Kidney (tissue), 14 donors: ENCODE results near the gene VPS26C. TPM values are rescaled to one million over a fixed set of nuclear protein-coding genes. Genes with fewer than 3 reads are reported as not detected.

Experiments
- DNase-seq, 5 donors: peaks; one replicate each; pipeline ENCODE4 v3.0.0-alpha.2; 2013 to 2020
- FAIRE-seq: peaks from 2 replicates; lab custom pipeline; 2012; peaks lifted over from hg19 to GRCh38; lab: Jason Lieb, UNC
- H3K27ac ChIP-seq, 2 donors: one replicate each; pipeline ENCODE4 v1.7.0; 2013; ENCODE audit warnings: low read depth in 2 of 2, low read length in 2 of 2, inconsistent platforms in 1 of 2
- H3K27me3 ChIP-seq: one replicate; pipeline ENCODE4 v1.7.1; 2013; ENCODE audit warnings: low read length, inconsistent platforms; ENCODE audit not compliant: control insufficient read depth, insufficient read depth
- H3K36me3 ChIP-seq, 3 donors: one replicate each; pipeline versions ENCODE4 v1.7.0 to v1.7.1; 2013; ENCODE audit warnings: low read length in 3 of 3, control low read depth in 1 of 3, inconsistent platforms in 1 of 3; ENCODE audit not compliant: insufficient read depth in 3 of 3, control insufficient read depth in 2 of 3
- H3K4me1 ChIP-seq, 3 donors: one replicate each; pipeline versions ENCODE4 v1.7.0 to v1.7.1; 2013; ENCODE audit warnings: low read length in 3 of 3, inconsistent platforms in 1 of 3, low read depth in 1 of 3; ENCODE audit not compliant: control insufficient read depth in 2 of 3, insufficient read depth in 2 of 3
- H3K4me3 ChIP-seq, 3 donors: one replicate each; pipeline versions ENCODE4 v1.7.0 to v1.8.1; 2013; ENCODE audit warnings: low read length in 3 of 3, control low read depth in 1 of 3, inconsistent platforms in 1 of 3
- H3K9ac ChIP-seq, 3 donors: one replicate each; pipeline versions ENCODE4 v1.7.0 to v1.7.1; 2013; ENCODE audit warnings: low read length in 3 of 3, control low read depth in 1 of 3, inconsistent platforms in 1 of 3
- H3K9me3 ChIP-seq, 3 donors: one replicate each; pipeline versions ENCODE4 v1.7.0 to v1.7.1; 2013; ENCODE audit warnings: low read length in 3 of 3, control low read depth in 1 of 3, inconsistent platforms in 1 of 3; ENCODE audit not compliant: control insufficient read depth in 2 of 3, insufficient read depth in 1 of 3
- intact Hi-C: fragments of 100-400 bp; cut with DNase I; formaldehyde crosslinking; loops from one replicate; pipeline ENCODE4 v1.11.1; 2022
- polyA plus RNA-seq: library from polyadenylated mRNA; stranded (reverse); fragments of 350-450 nt; fragmentation: Illumina TruSeq; extraction: RNeasy Lipid Tissue Mini Kit (QIAGEN cat#74804); gene quantifications from one replicate; pipeline ENCODE4 v1.2.3, GENCODE V29; 2014; ENCODE audit warnings: low read depth, low replicate concordance; ENCODE audit not compliant: insufficient read depth
- total RNA-seq: library from RNA; stranded (reverse); fragmentation: NEBNext Ultra II Directional; extraction: Animal tissue kit (Norgen Biotek cat#: 25700); gene quantifications from one replicate; pipeline ENCODE4 v1.2.1, GENCODE V29; 2021
- TF ChIP-seq, protein P1 (sequence below): IDR thresholded peaks from 3 replicates; pipeline ENCODE4 v1.5.1; 2012; ENCODE audit warnings: mild to moderate bottlenecking, moderate library complexity, borderline replicate concordance; ENCODE audit not compliant: insufficient read depth; ENCODE audit errors: extremely low read depth
- donor health status: control.
- donor health status: control.
- donor health status: control.
- donor health status: control.
- donor health status: control.
- donor health status: DM: yes; HTN: yes; CAD: no.
- donor health status: Normal renal cell carcinoma (clear cell type).

The VPS26C gene
- total and polyA plus RNA-seq, 2 donors from 2014 or later, result 30.0 to 51.8 TPM

DNA sequence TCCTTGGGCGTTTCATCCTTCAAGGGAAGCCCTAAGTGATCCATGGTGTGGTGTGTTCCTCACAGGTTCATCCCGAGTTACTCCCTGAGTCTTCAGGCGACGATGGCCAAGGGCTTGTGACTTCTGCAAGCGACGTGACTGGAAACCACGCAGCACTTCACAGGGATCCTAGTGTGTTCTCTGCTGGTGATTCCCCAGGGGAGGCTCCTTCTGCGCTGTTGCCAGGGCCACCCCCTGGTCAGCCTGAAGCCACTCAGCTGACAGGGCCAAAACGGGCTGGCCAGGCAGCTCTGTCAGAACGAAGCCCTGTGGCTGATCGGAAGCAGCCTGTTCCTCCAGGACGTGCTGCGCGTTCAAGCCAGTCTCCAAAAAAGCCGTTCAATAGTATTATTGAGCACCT is 71.5 kb downstream of the VPS26C start:
- Histone ChIP-seq H3K9me3 (no peaks in the 10 kb centered on the region), H3K27ac (no peak overlapping the region), H3K4me3 (no peak overlapping the region), H3K36me3 (peaks cover 5 to 29% (median 13%) of the 10 kb centered on the region in 3 donors), H3K9ac (no peak overlapping the region), H3K27me3 (no peaks in the 10 kb centered on the region), H3K4me1 (no peaks in the 10 kb centered on the region)
- intact Hi-C loops, result no loop called here
- no peak for DNase-seq
- FAIRE-seq, result no peak
- TF ChIP-seq, protein P1, sequence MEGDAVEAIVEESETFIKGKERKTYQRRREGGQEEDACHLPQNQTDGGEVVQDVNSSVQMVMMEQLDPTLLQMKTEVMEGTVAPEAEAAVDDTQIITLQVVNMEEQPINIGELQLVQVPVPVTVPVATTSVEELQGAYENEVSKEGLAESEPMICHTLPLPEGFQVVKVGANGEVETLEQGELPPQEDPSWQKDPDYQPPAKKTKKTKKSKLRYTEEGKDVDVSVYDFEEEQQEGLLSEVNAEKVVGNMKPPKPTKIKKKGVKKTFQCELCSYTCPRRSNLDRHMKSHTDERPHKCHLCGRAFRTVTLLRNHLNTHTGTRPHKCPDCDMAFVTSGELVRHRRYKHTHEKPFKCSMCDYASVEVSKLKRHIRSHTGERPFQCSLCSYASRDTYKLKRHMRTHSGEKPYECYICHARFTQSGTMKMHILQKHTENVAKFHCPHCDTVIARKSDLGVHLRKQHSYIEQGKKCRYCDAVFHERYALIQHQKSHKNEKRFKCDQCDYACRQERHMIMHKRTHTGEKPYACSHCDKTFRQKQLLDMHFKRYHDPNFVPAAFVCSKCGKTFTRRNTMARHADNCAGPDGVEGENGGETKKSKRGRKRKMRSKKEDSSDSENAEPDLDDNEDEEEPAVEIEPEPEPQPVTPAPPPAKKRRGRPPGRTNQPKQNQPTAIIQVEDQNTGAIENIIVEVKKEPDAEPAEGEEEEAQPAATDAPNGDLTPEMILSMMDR, result no peak

DNA sequence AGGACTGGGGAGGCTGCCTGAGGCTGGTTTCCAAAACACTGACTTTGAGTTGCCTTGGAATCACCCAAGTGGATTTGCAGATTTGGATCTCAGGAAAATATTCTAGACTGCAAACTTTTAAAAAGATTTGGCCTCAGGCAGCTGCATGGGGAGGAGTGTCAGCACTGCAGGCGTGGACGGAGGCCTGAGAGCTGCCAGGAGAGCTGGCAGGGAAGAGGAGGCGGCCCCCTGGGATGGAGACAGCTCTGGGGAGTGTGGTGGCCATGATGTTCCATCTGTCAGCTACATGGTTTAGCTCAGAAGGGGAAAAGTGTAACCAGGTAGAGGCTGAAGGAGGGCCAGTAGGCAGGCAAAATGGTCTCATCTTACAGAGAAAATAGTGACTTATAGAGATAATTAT is 72.1 kb downstream of the VPS26C start:
- no peak overlapping the region for H3K27ac ChIP-seq
- H3K4me3 ChIP-seq, result no peak overlapping the region
- no peak overlapping the region for H3K9ac ChIP-seq
- TF ChIP-seq, protein P1, result no peak
- H3K9me3 ChIP-seq, result no peaks in the 10 kb centered on the region
- no peaks in the 10 kb centered on the region for H3K4me1 ChIP-seq
- H3K27me3 ChIP-seq, result no peaks in the 10 kb centered on the region
- intact Hi-C loops, result no loop called here
- peaks cover 8 to 24% (median 10%) of the 10 kb centered on the region in 3 donors for H3K36me3 ChIP-seq
- no peak for DNase-seq
- no peak for FAIRE-seq

DNA sequence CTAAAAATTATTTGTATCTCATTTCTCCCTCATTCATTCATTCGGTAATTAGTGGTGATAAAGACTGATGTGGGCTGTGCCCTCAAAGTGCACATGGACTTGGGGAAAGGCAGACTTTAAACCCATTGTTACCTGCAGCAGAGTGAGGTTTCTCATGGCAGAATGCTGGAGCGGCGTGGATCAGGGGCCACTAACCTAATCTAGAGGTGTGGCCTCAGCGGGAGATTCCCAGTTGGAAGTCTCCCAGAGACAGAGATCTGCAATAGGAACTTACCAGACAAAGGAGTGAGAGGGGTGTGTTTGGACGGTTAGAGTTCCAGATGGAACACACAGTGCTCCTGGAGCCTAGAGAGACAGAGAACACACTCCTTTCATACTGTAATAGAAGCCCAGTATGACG is 73.5 kb downstream of the VPS26C start:
- no peak for FAIRE-seq
- Histone ChIP-seq H3K36me3 (peaks cover 8 to 21% (median 8%) of the 10 kb centered on the region in 3 donors), H3K27me3 (no peaks in the 10 kb centered on the region), H3K4me3 (no peak overlapping the region), H3K9me3 (no peaks in the 10 kb centered on the region), H3K9ac (no peak overlapping the region), H3K4me1 (no peaks in the 10 kb centered on the region), H3K27ac (no peak overlapping the region)
- TF ChIP-seq, protein P1, result no peak
- no peak for DNase-seq
- intact Hi-C loops, result no loop called here

DNA sequence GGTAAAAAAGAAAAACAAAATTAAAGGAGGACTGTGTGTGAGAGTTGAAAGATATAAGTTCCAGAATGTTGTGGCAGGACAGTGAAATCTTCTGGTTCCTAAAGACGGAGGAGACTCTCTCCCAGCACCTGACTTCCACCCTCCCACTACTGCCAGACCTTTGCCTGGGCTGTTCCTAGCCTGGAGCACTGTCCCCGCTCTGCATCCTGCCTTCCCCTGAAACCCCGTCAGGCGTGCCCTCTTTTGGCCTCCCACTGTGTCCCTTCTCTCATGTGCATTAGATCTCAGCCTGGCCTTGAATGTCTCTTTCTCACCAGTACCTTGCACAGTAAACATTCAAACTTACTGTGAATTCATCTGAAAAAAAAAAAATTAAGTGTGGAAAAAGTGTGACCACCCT is 74.1 kb downstream of the VPS26C start:
- FAIRE-seq, result no peak
- H3K27ac ChIP-seq, result no peak overlapping the region
- DNase-seq, result no peak
- no peak overlapping the region for H3K4me3 ChIP-seq
- H3K9me3 ChIP-seq, result no peaks in the 10 kb centered on the region
- intact Hi-C loops, result no loop called here
- TF ChIP-seq, protein P1, result no peak
- H3K27me3 ChIP-seq, result no peaks in the 10 kb centered on the region
- H3K9ac ChIP-seq, result no peak overlapping the region
- H3K36me3 ChIP-seq, result peaks cover 8 to 18% (median 13%) of the 10 kb centered on the region in 3 donors
- no peaks in the 10 kb centered on the region for H3K4me1 ChIP-seq
